ENCODE results near the gene SDR42E2.

- no peak for TF ChIP-seq CTCF (conservative IDR thresholded peaks at IDR 0.05)
- TF ChIP-seq ZFX (IDR thresholded peaks at IDR 0.05): no peak
These were observed 327 bp downstream of the SDR42E2 start for GRCh38 chr16:22162656-22163009.

All from C4-2B (cell line).